GM20000 (cell line): ENCODE data around the gene ABCD3.

Source experiments
- DNase-seq: peaks from one replicate; pipeline ENCODE4 v3.0.0; 2012; ENCODE audit warnings: low spot score
- CTCF ChIP-seq: IDR thresholded peaks from 2 replicates; pipeline ENCODE4 v1.5.1; 2012; ENCODE audit warnings: mild to moderate bottlenecking, control low read depth; ENCODE audit errors: extremely low read depth, missing control alignments

The ABCD3 gene

GRCh38 chr1:94399453-94399852 is 18.7 kb upstream of the ABCD3 start:
- TF ChIP-seq CTCF = no peak
- DNase-seq = no peak

DNA sequence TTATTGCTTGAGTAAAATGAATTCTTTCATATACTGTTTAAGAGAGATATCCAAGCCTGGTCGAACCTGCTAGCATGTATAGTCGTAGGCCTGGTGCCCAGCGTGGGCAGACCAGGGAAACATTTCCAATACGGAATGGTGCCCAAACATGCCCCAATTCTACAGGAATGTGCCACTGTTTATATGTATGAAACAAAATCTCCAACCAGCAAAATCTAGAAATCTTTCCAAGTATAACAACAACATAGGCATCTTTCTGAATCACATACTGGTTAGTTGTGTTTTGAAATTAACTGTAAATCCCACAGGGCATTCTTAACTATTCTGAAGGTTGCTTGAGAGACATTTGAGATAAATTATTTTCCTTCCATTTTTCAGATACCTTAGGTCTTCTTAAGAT is 17.0 kb upstream of the ABCD3 start:
- no peak for TF ChIP-seq CTCF

DNA sequence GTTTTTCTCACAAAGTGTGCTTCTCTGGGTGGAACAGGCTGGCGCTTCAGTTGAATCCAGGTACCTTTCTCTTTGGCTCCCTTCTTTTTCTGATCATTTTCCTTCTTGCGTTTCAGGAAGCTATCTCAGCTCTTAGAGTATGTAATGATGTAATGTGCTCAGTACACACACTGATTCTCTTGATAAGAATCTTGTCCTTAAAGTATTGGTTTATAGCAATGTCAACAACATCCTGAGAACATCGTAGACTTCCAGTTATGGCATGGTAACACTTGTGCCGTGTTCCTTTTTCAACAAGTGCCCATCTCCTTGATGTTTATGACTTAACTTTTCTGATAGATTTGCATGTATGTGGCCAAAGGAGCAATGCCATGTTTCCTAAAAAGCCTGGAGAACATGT is 11.7 kb upstream of the ABCD3 start:
- no peak for TF ChIP-seq CTCF

More for the DNA sequence above, 17.0 kb upstream of the ABCD3 start:
- no peak for DNase-seq

DNA sequence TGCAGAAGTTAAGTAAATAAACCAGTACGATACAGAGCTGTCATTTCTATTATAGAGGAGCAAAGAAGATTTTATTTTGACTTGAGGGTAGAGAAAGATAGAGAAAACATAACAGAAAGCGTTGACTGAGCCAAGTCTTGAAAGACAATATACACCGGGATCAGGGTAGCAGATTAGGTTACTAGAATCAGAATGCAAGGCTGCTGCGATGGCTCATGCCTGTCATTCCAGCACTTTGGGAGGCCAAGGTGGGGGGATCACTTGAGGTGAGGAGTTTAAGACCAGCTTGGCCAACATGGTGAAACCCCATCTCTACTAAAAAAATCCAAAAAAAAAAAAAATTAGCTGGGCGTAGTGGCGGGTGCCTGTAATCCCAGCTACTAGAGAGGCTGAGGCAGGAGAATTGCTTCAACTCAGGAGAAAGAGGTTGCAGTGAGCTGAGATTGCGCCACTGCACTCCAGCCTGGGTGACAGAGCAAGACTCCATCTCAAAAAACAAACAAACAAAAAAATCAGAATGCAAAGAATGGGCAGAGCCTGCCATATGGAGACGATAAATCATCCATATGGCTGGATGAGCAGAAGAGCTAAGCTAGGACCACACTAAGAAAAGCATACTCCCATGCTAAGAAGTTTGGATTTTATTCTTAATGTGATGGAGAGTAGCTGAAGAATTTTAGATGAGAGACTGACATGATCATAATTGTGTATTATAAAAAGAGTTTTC is 9.9 kb upstream of the ABCD3 start:
- no peak for TF ChIP-seq CTCF
- no peak for DNase-seq

More for the DNA sequence above, 11.7 kb upstream of the ABCD3 start:
- DNase-seq = no peak

DNA sequence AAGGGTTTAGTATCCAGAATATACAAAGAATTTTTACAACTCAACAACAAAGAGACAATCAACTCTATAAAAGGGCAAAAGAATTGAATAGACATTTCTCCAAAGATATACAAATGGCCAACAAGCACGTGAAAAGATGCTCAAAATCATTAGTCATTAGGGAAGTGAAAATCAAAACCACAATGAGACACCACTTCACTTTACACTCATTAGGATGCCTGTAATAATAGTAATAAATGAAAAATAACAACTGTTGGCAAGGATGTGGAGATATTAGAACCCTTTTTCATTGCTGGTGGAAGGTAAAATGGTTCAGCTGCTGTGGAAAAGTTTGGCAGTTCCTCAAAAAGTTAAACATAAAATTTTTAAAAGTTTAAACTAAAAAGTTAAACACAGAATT is 7.0 kb upstream of the ABCD3 start:
- no peak for TF ChIP-seq CTCF
- no peak for DNase-seq

DNA sequence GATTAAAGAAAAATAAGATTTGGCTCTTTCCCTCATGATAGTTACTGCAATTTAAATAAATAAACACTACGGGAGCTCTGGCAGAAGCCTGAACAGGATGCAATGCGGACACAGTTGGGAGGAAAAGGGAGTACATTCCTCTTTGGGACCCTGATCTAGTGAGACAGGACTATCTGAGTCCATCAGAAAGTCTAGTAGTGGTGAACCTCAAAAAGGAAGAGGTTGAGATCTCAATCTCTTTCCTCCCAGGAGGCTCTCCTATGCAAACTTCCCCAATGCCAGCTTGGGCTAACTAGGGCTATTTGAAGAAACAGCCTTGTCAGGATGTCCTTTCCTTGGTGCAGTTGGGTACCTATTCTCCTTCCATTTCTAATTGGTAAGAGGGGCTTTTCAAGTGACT is 4.9 kb upstream of the ABCD3 start:
- no peak for TF ChIP-seq CTCF
- no peak for DNase-seq

DNA sequence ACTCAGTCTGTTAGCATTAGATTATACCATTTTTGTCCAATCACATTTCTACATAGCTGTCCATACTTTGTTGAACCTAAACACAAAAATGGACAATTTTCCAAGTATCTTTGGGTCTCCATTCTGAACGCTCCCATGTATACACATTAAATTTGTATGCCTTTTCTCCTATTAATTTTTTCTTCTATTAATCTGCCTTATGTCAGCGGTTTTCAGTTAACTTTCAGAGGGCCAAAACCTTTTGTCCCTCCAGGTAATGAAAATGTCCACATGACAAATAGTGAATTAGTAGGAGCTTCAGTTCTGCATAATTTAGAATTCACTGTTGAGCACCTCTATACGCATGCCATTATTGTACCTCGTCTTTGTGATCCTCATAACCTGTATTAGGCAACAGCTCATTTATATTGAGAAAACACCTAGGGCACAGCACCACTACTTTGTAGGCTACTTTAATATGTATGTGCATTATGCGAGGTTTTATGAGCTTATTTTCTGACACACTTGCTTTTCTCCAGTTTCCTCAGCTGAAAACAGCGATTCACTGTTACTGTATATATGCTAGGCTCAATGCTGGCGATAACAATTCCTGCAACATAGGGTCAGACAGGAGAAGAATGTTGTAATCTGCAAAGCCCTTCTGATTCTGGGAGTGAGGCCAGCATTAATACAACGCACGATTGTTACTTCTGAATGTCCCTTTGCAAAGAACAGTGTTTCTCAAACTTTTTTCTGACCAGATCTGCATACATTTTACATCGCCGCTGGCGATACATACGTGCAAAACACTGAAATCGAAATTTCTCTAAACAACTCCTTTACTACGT is 1.1 kb upstream of the ABCD3 start:
- no peak for TF ChIP-seq CTCF
- DNase-seq = no peak
